ENCODE results near the gene ING5.

DNA sequence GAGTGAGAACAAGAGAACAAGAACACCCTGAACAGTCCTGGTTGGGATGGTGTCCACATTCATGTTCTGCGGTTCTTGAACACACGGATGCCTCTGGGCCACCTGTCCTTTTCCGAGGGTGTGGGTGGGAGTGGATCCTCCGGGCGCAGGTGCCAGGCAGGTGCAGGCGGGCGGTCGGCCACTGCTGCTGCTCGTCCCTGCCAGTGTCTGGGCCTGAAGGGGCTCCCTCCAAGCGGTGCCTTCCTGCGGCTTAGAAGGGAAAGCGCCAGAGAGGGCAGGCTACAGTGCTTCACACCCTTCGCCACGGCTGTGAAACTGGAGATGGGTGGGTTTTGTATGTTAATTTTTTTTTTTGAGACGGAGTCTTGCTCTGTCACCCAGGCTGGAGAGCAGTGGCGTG lies 24.6 kb downstream of the ING5 start:
- TF ChIP-seq, protein P1, sequence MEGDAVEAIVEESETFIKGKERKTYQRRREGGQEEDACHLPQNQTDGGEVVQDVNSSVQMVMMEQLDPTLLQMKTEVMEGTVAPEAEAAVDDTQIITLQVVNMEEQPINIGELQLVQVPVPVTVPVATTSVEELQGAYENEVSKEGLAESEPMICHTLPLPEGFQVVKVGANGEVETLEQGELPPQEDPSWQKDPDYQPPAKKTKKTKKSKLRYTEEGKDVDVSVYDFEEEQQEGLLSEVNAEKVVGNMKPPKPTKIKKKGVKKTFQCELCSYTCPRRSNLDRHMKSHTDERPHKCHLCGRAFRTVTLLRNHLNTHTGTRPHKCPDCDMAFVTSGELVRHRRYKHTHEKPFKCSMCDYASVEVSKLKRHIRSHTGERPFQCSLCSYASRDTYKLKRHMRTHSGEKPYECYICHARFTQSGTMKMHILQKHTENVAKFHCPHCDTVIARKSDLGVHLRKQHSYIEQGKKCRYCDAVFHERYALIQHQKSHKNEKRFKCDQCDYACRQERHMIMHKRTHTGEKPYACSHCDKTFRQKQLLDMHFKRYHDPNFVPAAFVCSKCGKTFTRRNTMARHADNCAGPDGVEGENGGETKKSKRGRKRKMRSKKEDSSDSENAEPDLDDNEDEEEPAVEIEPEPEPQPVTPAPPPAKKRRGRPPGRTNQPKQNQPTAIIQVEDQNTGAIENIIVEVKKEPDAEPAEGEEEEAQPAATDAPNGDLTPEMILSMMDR (IDR thresholded peaks at IDR 0.05) = no peak
- TF ChIP-seq POLR2A (IDR thresholded peaks at IDR 0.05) = no peak
- TF ChIP-seq POLR2AphosphoS5 (IDR thresholded peaks at IDR 0.05) = no peak
- TF ChIP-seq EP300 (IDR thresholded peaks at IDR 0.05) = no peak
